ENCODE measurements around the gene CDK4.

The CDK4 gene

DNA sequence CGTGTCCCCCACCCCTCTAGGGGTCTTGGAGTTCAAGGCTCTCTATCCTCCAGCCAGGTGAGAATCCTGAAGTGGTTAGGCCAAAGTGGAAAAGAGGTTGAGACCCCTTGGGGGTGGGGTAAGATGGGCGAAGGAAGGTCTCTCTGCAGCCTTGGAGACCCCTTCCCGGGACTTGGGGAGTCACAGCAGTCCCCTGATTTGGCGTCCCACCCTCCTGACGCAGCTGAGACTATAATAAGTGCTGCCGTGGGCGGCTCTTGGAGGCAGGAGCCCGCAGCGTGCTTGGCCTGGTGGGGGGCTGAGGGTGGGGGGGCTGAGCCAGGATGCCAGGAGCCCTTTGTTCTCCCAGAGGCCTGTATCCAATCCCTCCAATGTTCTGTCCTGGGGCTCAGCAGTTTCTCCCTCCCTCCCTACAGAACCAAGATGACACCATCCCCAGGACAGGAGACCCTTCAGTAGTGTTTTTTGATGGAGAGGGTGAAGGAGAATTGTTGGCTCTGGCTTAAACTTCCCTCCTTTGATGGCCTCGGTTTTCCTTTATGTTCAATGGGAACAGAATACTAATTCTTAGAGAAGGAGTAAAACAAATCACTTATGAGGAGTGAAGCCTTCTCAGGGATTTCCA, 12.1 kb downstream of the CDK4 start:
- FAIRE-seq: no peak

DNA sequence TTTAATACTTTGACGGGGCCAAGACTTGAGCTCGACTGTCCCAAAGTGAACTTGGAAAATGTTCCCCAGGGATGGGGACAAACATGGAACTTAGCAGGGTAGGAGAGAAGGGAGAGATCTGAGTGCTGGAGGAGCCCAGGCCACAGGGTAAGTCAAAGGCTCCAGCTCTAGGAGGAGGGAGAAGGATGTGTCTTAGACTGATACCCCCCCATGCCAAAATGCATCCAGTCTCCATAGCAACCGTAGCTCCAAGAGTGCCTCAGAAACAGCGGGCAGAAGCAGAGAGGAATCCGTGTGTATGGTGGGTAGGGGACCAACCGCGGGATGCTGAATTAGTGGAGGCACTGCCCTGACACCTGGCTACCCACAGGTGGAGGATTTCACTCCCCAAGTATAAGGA, 12.7 kb downstream of the CDK4 start:
- no peak for DNase-seq (ENCODE audit: low spot score)
- FAIRE-seq: no peak

More for the DNA sequence above, 12.1 kb downstream of the CDK4 start:
- no peak for DNase-seq (ENCODE audit: low spot score)

DNA sequence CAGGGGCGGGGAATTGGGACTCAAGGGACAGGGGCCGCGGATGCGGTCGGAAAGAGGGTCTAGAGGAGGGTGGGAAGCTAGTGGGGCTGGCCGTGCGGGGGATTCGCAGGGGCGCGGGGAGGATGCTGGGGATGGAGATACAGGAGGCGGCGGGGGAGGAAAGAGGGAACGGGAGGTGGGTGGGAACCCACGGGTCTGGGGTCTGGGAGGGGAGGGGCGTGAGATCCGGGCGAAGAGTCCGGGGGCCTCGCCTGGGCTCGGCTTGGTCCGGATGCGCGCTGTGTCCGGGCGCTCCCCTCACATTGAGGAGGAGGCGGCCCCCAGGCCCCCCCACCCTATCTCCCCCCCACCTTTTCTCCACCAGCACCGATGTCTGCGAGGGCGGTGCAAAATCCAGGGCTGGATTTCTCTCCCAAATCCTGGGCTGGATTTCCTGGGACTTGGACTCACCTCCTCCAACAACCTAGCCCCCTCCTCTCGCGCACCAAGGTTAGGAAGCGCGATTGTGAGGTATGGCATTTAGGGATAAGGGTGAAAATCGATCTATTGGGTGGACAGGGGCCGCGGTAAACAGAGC, 13.4 kb downstream of the CDK4 start, which contains the start of gene AGAP2:
TSS of gene AGAP2 (minus strand) at position 82 of the 577 bp plus-strand sequence. CDS start 496 bp downstream, outside the sequence.
- no peak for FAIRE-seq
- peak; percentile 60 for DNase-seq (ENCODE audit: low spot score)

DNA sequence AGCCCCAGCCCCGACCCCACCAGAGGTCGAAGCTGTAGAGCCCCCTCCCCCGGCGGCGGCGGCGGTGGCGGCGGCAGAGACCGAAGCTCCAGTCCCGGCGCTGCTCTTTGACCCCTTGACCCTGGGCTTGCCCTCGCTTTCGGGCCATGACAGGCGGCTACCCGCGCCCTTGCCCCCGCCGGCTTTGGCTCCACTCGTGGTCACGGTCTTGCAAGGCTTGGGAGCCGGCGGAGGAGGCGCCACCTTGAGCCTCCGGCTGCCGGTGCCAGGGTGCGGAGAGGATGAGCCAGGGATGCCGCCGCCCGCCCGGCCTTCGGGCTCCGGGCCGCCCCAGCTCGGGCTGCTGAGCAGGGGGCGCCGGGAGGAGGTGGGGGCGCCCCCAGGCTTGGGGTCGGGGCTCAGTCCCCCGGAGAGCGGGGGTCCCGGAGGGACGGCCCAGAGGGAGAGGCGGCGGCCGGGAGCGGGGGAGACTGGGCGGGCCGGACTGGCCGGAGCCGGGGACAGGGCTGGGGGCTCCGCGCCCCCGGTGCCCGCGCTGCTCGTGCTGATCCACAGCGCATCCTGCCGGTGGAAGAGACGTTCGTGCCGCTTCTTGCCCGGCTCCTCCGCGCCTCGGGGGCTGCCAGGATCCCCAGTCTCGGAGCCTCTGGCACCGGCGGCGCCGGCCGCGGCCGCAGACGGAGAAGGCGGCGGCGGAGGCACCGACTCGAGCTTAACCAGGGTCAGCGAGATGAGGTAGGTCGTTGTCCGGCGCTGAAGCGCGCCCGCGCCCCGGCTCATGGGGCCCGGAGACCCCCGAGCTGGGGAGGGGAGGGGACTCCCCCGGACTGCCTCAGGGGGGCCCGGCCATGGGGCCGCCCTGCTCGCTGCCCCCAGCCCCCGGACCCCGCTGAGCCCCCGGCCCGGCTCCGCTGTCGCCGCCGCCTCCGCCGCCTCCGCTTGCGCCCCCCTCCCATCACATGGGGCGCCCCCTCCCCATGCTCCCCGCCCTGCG, 14.3 kb downstream of the CDK4 start:
- FAIRE-seq: no peak

DNA sequence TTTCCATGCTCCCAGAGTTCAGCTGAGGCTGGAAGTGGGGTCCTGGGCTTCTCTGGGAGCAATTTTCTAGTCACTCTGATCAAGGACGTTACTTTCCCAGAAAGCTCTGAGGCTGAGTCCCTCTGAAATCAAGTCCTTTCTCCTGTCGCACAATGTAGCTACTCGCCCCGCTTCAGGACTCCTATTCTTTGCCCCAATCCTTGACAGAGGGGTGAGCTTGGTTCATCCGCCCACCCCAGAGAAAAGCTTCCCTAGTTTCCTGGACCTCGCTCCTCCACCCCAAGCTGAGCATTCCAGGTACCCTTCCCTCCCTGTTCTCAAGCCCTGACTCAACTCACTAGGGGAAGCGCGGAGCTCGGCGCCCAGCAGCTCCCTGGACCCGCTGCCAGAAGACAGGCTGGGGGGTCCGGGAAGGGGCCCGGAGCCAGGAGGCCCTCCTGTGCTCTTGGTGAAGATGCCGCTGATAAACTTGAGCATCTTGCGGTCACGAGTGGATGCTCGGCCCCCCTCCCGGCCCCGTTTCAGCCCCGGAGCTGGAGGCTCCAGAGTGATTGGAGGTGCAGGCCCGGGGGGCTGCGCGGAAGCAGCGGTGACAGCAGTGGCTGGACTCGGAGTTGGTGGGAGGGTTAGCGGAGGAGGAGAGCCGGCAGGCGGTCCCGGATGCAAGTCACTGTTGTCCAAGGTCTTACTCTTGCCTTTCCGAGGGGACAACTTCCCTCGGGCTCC, 15.2 kb downstream of the CDK4 start:
- DNase-seq (ENCODE audit: low spot score) (no peak), FAIRE-seq (no peak)

More for the DNA sequence above, 14.3 kb downstream of the CDK4 start:
- peak; percentile 52 for DNase-seq (ENCODE audit: low spot score)

DNA sequence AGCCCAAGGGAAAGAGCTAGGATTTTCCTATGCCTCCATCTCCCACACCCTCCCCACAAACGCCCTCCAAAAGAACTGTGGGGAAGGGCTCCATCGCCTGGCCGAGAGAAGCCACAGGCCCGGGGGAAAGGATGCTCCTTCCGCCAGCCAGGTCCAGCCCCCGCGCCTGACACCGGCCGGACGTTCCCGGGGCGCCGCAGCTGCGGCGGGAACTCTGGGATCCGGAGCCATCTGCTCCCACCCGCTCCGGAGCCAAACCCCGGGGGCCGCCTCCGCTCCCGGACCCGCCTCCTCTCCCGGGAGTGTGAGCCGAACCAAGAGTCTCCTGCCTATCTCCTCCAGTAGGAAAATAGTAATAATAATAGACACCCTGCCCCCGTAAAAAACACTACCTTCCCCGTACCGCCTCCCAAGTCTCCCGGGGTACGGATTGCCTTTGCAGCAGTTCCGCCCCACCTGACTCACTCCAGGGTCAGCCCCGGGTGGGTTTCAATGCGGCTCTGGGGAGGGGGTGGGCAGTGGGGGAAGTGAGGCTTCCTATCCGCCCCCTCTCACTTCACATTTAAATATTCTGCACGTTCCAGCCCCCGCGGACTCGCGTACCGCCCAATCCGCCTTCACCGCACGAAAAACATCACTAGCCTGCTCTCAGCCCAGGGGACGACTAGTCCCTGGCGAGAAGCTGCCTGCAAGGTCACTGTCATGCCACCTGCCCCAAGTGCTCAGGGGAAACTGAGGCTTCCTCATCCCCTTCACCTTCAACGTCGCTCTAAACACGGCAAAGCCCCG, 16.0 kb downstream of the CDK4 start:
- DNase-seq (ENCODE audit: low spot score) (peak; percentile 70), FAIRE-seq (peak; percentile 13)

DNA sequence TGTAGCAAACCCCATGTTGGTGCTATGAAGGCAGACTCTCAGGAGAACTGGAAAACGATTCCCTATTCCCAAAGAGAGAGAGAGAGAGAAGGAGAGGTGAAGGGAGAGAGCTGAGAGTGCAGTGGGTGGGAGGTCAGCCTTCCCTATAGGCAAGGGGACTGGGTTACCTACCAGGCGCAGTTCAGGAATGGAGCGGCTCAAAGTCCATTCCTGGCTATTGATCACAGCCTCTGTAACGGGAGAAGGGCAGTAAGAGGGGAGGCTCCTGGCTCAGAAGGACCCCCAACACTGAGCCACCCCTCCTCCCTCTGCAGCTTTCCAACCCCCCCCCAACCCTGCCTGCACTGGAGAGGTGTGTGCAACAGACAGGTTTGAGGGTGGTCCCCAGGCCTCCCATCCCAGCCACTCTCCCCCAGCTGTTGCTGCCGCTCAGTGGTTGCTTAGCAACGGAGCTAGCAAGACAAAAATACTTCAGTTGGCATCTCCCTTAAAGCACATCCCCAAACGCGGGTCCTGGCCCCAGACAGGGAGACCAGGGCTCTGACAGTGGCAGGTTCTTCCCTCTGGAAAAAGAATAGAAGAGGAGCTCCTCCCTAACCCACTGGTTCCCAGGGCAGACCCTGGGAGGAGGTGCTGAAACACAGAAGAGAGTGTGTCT, 16.8 kb downstream of the CDK4 start:
- DNase-seq (ENCODE audit: low spot score): no peak
- no peak for FAIRE-seq

DNA sequence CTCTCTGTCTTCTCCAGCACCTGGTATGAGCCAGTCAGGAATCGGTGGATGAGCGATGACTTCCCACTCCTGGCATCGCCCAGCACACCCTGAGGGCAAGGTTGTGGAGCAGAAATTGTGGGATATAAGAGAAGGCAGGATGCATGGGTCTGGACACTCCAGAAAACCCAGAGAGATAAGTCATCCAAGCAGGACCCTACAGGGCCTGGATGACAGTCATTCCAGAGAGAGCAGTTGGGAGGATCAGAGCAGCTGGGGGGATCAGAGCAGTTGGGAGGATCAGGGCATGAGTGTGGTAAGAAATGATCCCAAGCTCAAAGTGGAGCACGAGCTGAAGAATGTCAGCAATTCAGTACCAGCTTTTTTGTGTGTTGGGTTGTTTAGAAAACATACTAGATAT, 17.5 kb downstream of the CDK4 start:
- DNase-seq (ENCODE audit: low spot score): no peak
- FAIRE-seq: no peak

DNA sequence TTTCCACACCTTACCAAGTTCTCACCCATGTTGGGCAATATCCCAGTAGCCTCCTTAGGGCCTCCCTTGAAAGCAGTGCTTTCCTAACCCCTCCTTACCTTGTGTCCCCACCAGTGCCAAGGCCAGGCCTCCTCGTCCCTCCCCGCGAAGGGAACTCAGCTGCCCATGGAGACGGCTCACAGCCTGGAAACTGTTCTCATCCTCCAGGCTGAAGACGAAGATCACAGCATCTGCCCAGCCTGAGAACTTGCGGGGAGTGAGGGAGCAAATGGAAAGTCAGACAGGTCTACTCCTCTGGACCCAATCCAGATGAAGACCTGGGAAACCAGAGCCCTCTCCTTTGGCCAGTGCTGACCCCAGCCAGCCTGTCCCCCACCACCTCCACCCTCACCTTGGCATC, 18.2 kb downstream of the CDK4 start:
- FAIRE-seq (no peak), DNase-seq (ENCODE audit: low spot score) (no peak)

DNA sequence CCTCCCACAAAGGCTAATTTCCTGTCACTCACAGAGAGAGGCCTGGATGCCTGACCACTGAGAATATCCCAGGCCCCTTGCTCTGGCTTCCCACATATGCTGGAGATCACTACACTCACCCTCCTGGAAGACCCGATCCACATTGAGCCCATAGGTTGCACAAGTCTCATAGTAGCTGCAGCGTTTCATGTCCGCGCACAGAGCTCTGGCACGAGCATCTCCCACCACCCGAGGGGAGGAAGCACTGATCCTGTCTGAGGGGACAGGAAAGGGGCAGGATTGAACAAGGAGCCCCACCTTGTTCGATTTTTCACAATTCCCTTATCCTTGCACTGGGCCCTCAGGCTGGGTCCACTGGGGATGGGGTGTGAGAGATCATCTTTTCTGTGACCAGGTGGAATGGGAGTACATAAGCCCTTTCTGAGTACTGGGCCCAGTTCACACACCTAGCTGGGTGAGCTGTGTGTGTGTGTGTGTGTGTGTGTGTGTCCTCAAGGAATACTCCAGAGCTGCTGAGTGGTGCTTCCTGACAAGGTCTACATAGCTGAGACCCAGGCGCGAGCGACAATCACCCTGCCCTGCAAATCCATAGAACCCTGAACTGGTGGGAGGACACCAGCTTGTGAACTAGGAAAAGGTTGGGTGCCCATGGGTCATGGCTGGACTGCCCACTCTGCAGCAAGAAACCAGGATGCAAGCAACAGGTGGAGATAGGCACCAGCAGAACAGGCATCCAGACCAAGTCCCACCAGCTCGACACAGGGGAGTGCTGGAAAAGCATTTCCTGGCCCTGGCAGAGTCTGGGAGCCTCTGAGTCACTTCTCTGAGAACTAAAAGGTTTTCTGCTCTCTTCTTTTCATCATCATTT, 19.1 kb downstream of the CDK4 start:
- no peak for DNase-seq (ENCODE audit: low spot score)
- no peak for FAIRE-seq

DNA sequence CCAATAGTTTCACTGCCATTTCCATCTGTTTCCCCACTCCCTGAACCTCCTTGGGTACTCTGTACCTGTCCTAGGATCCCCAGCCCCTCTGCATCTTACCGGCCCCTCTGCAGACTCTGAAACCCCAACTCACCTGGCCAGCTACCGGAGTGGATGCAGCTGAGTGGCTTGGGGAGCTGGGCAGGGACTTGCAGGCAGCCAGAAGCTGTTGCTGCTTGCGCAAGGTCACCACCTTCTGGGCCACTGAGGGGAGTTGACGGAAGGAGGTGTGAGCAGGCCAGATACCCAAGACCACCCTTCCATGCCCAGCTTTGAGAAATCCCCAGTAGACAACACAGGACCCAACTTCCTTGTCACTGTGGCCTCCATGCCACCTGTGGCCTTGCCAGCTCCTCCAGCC, 19.8 kb downstream of the CDK4 start:
- DNase-seq (ENCODE audit: low spot score): no peak
- FAIRE-seq: no peak

DNA sequence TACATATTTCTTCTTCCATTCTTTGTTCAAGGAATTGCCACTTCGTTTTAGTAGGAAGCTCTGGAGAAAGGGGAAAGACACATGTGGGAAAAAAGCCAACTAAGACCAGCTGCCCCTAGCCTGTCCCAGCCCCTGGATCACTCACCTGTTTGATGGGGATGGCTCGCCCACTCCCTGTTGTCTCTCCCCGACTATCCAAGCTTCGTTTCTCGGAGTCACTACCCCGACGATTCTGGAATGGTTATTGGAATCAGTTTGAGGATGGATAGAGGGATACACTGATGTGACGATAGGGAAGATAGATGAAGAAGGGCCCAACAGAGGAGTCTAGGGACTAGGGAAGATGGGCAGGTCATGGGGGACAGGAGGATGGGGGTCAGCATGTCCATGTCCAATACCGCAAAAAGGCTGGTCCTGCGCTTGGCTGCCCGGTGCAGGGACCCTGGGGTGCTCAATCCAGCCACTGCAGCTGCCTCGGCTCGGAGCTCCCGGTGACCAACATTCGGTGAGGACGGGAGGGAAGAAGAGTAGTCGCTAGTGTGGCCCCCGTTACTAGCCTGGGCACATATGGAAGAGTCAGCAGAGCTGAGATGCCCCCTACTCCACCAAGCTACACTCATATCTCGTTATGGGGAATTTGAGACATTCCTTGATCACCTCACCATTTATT, 20.6 kb downstream of the CDK4 start:
- FAIRE-seq: no peak
- no peak for DNase-seq (ENCODE audit: low spot score)

DNA sequence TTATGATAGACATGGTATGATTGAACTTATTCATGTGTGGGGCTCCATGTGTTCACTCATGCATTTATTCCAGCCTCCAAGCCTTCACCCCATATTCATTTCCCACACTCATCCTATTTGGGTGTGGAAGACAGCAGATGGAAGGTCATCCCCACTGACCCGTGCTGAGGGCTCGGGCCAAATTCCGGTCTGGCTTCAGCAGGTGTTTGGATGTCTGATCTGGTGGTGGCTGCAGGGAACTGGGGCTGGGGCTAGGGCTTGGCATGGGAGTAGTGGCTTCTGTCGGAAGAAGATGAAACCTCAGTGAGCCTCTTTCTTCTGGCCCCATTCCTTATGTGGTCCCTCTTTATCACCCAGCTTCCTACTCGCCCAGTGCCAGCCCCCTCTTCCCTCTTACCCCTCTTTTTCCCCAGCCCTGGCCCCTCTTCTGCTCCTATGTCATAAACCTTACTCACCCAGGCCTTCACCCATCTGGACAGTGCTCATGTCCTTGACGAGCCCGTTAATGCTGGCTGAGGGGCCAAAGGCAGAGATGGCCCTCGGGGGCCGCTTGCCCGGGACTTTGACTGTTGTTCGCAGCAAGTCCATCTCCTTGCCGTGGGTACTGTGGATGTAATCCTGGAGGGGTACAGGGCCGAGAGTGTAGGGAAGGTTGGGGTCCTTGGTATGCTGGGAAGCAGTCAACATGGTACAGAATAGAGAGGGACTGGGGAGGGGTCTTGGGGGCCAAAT, 21.6 kb downstream of the CDK4 start:
- FAIRE-seq (no peak), DNase-seq (ENCODE audit: low spot score) (no peak)

DNA sequence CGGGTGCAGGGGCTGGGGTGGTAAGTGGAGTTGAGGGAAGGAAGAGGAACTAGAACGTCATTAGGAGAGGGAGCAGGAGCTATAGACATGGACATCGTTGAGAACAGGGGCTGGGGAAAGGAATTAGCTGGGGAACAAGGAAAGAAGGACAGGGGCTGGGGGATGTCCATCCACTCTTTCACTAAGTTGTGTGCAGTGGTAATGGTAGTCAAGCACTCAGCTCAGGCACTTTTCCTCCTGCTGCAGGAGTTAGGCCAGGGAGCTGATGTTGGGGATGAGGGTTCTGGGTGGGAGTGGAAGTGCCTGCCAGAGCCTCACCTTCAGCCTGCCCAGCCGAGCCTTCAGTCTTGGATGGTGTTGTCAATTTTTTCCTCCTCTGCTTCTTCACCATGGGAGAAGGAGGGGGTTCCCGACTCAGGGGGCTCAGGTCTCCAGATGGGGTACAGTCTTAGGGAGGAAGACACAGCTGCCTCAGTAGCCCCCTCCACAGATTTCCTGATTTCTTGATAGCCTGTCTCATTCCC, 22.7 kb downstream of the CDK4 start:
- no peak for DNase-seq (ENCODE audit: low spot score)

DNA sequence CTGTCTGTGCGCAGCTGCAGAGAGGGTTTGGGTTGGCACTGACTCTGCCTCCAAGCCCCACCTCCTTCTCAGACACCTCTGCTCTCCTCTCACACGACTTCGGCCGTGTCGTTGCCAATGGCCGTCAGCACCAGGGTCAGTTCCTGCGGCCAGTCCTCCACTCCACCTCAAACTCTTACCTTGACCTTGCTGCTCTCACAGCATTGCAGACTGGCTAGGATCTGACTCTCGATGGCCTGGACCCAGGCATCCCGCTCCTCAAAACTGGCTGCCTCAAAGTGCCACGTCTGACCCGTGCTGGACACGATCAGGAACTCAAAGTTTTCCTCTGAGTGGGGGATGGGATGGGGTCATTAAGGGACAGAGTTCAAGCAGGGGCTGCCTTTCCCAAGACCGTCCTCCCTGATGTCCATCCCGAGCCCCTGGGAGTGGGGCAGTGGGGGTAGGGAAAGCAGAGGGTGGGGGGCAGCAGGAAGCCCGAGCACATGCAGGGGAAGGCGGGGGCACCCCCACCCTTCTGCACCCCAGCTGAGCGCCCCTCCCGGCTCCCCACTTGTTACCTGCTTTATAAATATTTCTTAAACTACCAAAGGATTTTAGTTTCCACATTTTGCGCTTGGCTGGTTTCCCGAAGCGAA, 24.2 kb downstream of the CDK4 start:
- no peak for DNase-seq (ENCODE audit: low spot score)
- no peak for FAIRE-seq

More for the DNA sequence above, 22.7 kb downstream of the CDK4 start:
- no peak for FAIRE-seq

DNA sequence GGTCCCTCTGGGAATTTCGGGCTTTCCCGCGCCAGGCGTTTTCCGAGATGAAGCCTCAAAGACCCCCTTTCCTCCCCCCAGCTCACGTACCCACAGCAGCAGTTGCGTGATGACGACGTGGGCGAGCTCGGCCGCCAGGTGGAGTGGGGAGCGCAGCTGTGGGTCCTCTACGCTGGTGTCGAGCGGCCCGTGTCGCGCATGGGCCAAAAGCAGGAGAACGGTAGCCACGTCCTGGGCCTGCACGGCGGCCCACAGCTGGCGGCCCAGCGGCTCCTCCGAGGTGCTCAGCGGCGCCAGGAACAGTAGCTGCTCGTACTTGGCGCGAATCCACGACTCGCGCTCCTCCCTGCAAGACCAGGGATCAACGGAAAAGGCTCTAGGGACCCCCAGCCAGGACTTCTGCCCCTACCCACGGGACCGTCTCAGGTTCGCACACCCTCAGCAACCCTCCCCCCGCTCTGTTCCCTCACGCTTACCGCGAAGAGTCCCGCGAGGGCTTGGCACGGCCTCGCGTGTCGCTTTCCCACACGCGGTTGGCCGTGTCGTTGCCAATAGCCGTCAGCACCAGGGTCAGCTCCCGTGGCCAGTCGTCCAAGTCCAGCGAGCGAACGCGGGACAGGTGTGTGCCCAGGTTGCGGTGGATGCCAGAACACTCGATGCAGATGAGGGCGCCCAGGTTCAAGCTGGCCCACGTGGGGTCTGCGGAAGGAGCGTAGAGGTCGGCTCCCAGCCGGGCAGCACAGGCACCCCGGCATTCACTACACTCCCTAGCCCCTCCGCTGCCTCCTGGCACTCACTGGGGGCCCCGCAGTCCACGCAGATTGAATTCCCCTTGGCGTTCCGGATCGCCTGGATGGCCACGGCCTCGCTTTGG, 25.0 kb downstream of the CDK4 start:
- DNase-seq (ENCODE audit: low spot score): no peak

More for the DNA sequence above, 25.0 kb downstream of the CDK4 start:
- no peak for FAIRE-seq
